Lower leg skin (tissue), 3 donors: ENCODE data around the gene FHOD3.

ENCODE experiments used
- CTCF ChIP-seq, 3 donors: fragments of 450-650 bp; IDR thresholded peaks; one replicate each; pipeline ENCODE4 v1.5.1; 2016; ENCODE audit warnings: antibody characterized with exemption in 3 of 3, mild to moderate bottlenecking in 3 of 3, moderate library complexity in 2 of 3
- POLR2A ChIP-seq, 2 donors: fragments of 450-650 bp; IDR thresholded peaks; one replicate each; pipeline ENCODE4 v1.6.1; 2016 to 2017; ENCODE audit warnings: antibody characterized with exemption in 2 of 2, mild to moderate bottlenecking in 1 of 2, moderate library complexity in 1 of 2

GRCh38 chr18:36758623-36759022 lies 461.1 kb downstream of the FHOD3 start:
- TF ChIP-seq CTCF (IDR thresholded peaks at IDR 0.05): no peak
- no peak for TF ChIP-seq POLR2A (IDR thresholded peaks at IDR 0.05)
